Cardiac muscle cell (in vitro differentiated cells and primary cell): ENCODE data around the gene SNX3. TPM values are rescaled to one million over a fixed set of nuclear protein-coding genes. Genes with fewer than 3 reads are reported as not detected.
A peak's percentile ranks its signal among the peaks of the same experiment; 100 is the strongest.

ENCODE experiments used
- DNase-seq, 2 donors: peaks; one replicate each; pipeline versions ENCODE4 v3.0.0 to v3.0.0-alpha.2; 2010 to 2017; ENCODE audit warnings: low read depth in 1 of 2, low spot score in 1 of 2
- H3K27ac ChIP-seq: fragments of 200-600 bp; sonication (generic); 2 replicates; pipeline ENCODE4 v1.5.1; 2016
- H3K27me3 ChIP-seq: fragments of 200-600 bp; sonication (generic); 2 replicates; pipeline ENCODE4 v1.6.0; 2016; ENCODE audit warnings: control low read depth
- H3K36me3 ChIP-seq: fragments of 200-600 bp; sonication (generic); 2 replicates; pipeline ENCODE4 v1.5.1; 2016; ENCODE audit warnings: control low read depth
- H3K4me1 ChIP-seq: fragments of 200-600 bp; sonication (generic); 2 replicates; pipeline ENCODE4 v1.8.1; 2017; ENCODE audit warnings: low read depth, mild to moderate bottlenecking, mixed run types
- H3K4me3 ChIP-seq: fragments of 200-600 bp; sonication (generic); 2 replicates; pipeline ENCODE4 v1.5.1; 2016; ENCODE audit warnings: mild to moderate bottlenecking
- H3K9me3 ChIP-seq: fragments of 200-600 bp; sonication (generic); 2 replicates; pipeline ENCODE4 v1.5.1; 2017; ENCODE audit warnings: low read depth, mild to moderate bottlenecking, control low read depth
- CTCF ChIP-seq: IDR thresholded peaks from 2 replicates; pipeline ENCODE4 v1.5.1; 2012; ENCODE audit warnings: low read depth, mild to moderate bottlenecking, low read length
- polyA plus RNA-seq: library from polyadenylated mRNA; unstranded; fragments of >200 nt; fragmentation: Nextera tagmentation; extraction: Ambion mirVana; gene quantifications from 2 replicates; pipeline ENCODE4 v1.2.1, GENCODE V29; 2016
- total RNA-seq: library from RNA; depleted of rRNA; stranded (reverse); fragments of >200 nt; gene quantifications from 2 replicates; pipeline ENCODE4 v1.2.3, GENCODE V29; 2016

SNX3 gene
- total and polyA plus RNA-seq, 2 experiments from 2014 or later, result 190 to 402 TPM

GRCh38 chr6:108200631-108201030 lies 60.2 kb downstream of the SNX3 start:
- no peaks in the 10 kb centered on the region for H3K36me3 ChIP-seq
- no peak overlapping the region for H3K27ac ChIP-seq
- no peak for TF ChIP-seq CTCF
- DNase-seq, result peak in 1 of 2 donors; percentile 12
- H3K27me3 ChIP-seq, result no peaks in the 10 kb centered on the region
- H3K4me1 ChIP-seq, result no peaks in the 10 kb centered on the region
- H3K4me3 ChIP-seq, result no peak overlapping the region
- H3K9me3 ChIP-seq, result no peaks in the 10 kb centered on the region

DNA sequence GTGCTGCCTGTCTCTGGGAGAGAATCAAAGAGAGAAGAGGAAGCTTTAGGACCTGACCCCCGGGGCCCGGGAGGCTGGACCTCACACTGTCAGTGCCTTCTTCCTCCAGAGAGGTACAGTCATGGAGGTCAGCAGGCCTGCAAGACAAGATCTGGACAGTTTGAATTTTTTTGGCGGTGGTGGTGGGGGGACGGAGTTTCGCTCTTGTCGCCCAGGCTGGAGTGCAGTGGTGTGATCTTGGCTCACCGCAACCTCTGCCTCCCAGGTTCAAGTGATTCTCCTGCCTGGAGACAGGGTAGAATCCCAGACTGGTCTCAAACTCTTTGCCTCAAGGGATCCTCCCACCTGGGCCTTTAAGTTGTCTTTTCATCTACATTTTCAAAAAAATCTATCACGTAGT lies 60.7 kb downstream of the SNX3 start:
- H3K9me3 ChIP-seq, result no peaks in the 10 kb centered on the region
- no peaks in the 10 kb centered on the region for H3K27me3 ChIP-seq
- no peak for DNase-seq
- H3K27ac ChIP-seq, result no peak overlapping the region
- no peaks in the 10 kb centered on the region for H3K36me3 ChIP-seq
- H3K4me3 ChIP-seq, result no peak overlapping the region
- TF ChIP-seq CTCF, result no peak
- H3K4me1 ChIP-seq, result no peaks in the 10 kb centered on the region

DNA sequence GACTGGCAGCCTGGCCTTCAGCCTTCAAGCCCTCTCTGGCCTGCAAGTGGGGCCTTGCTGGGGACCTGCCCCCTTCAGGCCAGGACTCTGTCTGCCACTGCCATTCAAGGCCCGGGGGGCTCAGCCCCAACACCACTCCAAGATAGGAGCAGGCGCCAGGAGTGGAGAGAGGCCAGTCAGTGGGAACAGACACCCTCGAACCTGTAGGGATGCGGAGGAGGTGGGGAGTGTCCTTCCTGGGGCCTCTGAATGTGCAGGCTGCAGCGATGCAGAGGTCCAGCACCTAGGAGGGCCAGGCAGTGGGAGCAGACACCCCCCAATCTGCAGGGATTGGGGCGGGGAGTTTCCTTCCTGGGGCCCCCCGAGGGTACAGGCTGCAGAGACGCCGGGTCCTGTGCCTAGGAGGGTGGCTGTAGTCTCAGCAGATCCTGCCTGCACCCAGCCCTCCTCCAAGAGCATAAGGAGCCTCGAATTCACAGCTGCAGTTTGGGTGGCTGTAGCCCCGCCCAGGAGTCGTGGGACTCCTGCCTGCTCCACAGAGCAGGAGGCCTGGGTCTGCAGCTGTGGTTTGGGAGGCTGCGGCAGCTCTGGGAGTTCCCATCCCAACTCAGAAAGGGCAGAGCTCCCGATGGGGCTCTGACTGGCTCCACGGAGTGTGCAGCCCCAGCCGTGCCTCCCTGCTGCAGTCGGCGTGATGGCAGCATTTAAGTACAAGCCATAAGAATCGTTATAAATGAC lies 61.9 kb downstream of the SNX3 start:
- Histone ChIP-seq H3K4me1 (no peaks in the 10 kb centered on the region), H3K9me3 (no peaks in the 10 kb centered on the region), H3K4me3 (no peak overlapping the region), H3K27ac (no peak overlapping the region), H3K27me3 (no peaks in the 10 kb centered on the region), H3K36me3 (no peaks in the 10 kb centered on the region)
- TF ChIP-seq CTCF, result no peak
- no peak for DNase-seq

- H3K9me3 ChIP-seq, result no peaks in the 10 kb centered on the region
- no peak for DNase-seq
- H3K27ac ChIP-seq, result no peak overlapping the region
- no peak overlapping the region for H3K4me3 ChIP-seq
- no peak for TF ChIP-seq CTCF
- peaks cover 14% of the 10 kb centered on the region for H3K27me3 ChIP-seq
- no peaks in the 10 kb centered on the region for H3K4me1 ChIP-seq
- H3K36me3 ChIP-seq, result no peaks in the 10 kb centered on the region
These were observed 65.6 kb downstream of the SNX3 start for GRCh38 chr6:108195209-108195608.

DNA sequence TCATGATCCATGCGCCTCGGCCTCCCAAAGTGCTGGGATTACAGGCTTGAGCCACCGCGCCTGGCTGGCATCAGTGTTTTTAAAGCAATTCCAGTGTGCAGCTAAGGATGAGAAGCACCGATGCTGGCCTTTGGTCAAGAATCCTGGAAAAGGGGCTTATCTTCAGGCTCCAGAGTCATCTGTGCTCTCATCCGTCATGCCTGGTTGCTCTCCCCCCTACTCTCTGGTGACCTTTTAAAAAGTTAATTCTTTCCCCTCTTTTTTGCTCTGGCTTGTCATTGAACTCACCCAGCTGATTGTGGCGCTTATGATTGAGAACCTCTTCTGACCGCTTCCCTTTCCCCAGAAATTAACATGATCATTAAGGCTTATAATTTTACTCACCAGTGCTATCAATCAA lies 66.3 kb downstream of the SNX3 start:
- Histone ChIP-seq H3K27me3 (peaks cover 21% of the 10 kb centered on the region), H3K4me3 (no peak overlapping the region), H3K9me3 (no peaks in the 10 kb centered on the region), H3K4me1 (no peaks in the 10 kb centered on the region), H3K27ac (no peak overlapping the region), H3K36me3 (no peaks in the 10 kb centered on the region)
- DNase-seq, result no peak
- TF ChIP-seq CTCF, result no peak
